Activated CD8-positive, alpha-beta memory T cell treated with anti-CD3 and anti-CD28 coated beads, Interleukin-2, amount 50 U/mL, for 24 hours (primary cell): ENCODE measurements around the gene ITPR2.
"Not testable (repeated sequence)": the region's sequence is repeated elsewhere in the genome, so short reads cannot be mapped to it uniquely, and the experiment has no call there.

Experiments used
- DNase-seq: peaks from one replicate; pipeline ENCODE4 v3.0.0-alpha.2; 2020; ENCODE audit errors: extremely low read depth

Gene ITPR2

DNA sequence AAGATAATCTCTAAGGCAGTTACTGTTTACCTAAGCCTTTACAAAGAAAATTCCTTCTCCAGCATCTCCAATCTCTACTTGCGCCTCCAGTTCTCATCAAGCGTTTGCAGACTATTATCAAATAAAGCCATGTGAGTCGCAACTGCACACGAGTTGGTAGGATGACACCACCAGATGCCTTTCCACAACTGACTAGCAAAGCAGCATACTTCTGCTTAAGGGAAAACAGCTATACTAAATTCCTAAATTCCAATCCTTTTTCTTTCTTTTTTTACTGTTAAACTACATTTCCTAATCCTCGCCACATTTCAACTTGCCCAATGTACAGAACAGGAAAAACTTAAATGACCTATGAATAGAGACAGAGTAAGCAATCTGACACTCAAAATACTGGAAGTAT is 166.7 kb downstream of the ITPR2 start:
- no peak for DNase-seq

DNA sequence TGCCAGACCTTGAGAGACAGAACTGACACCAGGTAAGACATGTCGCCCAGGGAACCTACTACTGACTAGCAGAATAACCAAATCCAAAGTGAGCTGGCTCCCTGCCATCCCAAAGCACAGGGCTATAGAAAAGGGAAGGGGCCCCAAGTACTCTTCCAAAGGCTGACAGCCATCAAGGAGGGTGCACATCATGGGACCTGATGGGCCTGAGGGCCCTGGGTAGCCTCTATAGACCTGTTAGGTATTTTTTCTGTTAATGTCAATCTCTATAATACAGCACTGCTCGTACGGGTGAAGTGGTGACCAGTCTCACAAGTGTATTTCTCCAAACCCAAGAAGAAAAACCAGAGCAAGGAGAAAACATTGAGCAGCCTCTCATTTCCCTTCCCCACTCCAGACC is 171.6 kb downstream of the ITPR2 start:
- no peak for DNase-seq

DNA sequence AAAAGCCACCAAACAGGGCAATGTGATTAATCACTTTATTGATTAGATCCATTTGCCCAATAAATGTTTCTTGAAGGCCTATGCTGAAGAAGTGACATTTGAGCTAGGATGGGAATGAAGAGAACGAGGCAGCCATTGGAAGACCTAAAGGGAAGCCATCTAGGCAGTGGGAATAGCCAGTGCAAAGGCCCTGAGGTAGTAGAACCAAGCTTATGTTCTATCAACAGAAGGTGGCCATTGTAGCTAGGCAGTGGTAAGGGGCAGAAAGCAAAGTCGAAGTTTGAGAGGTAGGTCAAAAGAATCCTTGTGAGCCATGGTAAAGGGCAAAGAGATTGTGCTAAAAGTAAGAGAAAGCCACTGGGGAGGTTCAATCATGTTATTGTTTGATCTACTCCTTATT is 173.1 kb downstream of the ITPR2 start:
- no peak for DNase-seq

DNA sequence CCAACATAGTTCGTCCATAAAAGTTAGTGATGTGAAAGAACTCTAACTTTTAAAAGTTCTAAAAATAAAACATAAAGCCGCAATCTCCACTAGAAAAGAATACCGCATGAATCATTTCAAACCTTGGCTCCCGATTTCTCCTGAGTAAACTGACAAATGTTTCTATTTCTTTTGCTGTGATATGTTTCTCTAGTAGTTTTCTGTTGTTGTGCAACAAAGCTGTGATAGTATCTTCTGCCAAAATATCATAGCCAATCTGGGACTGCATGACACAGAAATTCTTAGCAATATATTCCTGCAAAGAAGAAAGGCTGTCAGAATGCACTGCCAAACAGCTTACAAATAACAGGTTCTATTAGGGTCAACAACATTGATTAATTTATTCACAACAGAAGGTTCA is 174.0 kb downstream of the ITPR2 start:
- DNase-seq = no peak

DNA sequence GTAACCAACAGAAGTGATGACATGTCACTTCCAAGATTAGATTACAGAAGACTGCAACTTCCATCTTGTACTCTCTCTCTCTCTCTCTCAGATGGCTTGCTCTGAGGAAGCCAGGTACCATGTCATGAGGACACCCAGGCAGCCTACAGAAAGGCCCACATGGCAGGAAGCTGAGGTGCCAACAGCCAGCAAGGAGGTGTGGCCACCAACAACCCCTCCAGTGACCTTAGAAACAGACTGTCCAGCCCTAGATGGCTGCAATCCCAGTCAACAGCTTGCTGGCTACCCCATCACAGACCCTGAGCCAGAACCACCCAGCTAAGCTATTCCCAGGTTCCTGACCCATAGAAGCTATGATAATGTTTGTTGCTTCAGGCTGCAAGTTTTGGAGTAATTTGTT is 178.4 kb downstream of the ITPR2 start:
- DNase-seq = no peak

DNA sequence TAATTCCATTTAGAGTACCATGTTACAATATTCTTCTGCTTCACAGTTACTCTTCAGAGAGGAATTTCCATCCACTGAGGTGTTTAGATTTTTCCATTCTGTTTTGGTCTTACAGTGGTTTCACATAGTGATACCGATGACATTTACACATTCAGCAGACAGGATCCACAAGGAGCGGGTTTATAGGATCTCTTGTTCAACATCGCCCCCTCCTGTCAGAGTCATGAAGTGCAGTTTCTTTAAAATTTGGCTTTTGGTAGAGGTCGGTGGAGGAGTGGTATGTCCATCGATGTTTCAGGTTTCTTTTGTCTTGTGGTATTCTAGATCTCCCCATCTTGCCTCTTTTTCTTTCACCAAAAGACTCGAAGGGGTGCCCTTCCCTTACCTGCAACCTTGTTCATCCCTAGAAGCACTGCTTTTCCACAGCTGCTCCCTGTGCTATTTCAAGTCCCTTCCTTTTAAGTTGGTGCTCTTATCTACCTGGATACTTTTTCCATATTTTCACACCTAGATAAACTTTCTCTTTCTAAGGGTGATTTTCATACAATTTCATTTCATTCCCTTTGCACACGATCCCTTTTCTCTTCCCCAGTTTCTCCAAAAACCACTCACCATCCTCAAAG is 181.3 kb downstream of the ITPR2 start:
- DNase-seq = no peak

DNA sequence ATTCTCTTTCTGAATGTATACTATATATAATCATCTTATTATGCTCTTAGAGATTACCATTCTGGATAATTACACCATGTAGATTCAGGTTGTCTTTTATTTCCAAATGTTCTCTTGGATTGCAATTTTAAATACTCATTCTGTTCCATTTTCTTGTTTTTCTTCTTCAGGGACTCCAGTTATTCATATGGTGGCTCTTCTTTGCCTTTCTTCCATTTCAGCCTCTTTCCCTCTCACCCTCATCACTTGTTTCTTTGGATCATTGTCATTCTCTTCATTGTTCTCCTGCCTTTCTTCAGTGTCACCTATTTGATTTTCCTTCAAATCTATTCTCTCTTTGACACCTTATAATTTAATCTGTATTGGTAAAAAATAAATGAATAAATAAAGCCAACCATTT is 182.0 kb downstream of the ITPR2 start:
- DNase-seq = no peak

DNA sequence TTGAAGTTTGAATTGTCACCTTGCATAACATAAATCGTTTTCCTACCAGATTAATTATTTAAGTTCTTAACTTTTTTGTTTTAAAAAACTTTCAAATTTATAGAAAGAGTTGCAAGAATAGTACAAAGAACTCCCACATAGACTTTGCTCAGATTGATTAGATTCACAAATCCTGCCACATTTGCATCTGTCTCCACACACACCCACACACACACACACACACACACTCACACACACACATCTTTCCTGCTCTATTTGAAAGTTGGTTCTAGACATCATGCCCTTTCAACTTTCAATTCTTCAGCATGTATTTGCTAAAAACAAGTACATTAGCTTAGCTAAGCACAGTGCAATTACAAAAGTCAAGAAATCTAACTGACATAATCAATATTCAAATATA is 184.0 kb downstream of the ITPR2 start:
- no peak for DNase-seq

DNA sequence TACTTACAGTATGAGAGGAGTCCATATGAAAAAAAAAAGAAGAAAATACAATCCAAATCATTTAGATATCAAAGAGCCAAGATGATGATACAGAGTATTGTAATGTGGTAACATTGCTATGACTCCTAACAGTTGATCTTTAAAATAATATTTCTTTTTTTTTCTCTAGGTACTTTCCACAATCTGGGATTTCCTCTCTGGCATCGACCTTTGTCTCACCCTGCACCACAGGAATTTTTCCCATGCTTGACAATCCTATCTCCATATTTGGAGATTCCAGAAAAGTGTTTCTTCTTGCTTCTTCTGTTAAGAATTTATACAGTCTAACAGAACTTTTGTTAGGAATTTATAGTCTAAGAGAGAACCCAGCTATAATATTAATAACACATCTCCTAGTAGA is 184.4 kb downstream of the ITPR2 start:
- no peak for DNase-seq

DNA sequence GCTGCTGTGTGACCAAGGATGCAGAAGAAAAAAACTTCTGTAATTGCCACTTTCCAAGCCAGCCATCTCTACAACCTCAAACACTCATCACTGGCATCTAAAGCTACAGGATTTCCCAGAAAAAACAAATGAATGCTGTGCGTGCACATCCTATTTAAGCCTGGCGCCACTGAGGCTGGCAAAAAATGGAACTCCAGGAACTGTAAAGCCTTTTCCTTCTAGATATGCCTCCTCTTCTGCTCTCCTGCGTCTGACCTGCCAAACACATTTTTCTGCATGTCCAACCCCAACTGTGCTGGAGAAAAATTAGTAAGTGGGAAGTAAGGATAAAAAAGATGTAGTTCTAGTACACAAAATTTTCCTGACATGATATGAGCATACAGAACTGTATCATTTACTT is 184.9 kb downstream of the ITPR2 start:
- DNase-seq = no peak

DNA sequence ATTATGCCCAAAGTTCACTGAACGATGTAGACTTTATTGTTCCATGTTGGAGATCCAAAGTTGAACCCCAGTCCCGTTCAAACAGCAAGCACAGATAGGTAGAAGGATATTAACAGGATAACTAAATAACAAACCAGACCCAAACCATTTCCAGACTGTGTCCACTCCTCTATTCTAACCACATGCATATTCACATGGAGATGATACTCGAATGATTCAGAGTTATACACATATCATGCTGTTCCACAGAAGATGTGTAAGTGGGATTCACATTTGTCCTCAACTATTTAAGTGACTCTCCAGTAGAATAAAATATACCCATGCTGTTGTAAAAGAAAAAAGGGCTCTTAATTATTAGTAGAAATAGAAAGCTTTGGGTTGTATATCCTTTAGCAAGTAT is 185.9 kb downstream of the ITPR2 start:
- DNase-seq = no peak

DNA sequence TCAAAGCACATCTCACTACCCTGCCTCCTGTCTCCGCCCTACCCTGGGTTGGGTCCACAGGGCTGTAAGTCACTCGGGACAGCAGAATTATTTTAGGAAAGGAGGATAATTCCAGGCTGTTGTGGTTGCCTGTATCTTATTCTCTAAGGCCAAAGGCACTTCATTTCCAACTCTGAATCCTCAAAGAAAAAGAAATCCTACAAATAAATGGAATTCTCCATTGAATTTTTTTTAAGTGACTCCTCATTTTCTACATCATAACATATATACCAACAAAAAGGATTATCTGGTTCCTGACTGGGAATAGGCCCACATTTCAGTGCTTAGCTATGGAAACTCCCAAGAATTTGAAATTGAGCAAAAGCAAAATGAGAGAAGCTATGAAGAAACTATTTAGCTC is 186.4 kb downstream of the ITPR2 start:
- DNase-seq = no peak

DNA sequence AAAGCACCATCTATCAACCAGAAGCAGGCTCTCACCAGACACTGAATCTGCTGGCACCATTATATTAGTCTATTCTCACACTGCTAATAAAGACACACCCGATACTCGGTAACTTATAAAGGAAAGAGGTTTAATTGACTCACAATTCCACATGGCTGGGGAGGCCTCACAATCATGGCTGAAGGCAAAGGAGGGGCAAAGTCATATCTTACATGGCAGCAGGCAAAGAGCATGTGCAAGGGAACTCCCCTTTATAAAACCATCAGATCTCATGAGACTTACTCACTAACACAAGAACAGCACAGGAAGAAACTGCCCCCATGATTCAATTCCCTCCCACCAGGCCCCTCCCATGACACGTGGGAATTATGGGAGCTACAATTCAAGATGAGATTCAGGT is 188.6 kb downstream of the ITPR2 start:
- not testable (repeated sequence) for DNase-seq

DNA sequence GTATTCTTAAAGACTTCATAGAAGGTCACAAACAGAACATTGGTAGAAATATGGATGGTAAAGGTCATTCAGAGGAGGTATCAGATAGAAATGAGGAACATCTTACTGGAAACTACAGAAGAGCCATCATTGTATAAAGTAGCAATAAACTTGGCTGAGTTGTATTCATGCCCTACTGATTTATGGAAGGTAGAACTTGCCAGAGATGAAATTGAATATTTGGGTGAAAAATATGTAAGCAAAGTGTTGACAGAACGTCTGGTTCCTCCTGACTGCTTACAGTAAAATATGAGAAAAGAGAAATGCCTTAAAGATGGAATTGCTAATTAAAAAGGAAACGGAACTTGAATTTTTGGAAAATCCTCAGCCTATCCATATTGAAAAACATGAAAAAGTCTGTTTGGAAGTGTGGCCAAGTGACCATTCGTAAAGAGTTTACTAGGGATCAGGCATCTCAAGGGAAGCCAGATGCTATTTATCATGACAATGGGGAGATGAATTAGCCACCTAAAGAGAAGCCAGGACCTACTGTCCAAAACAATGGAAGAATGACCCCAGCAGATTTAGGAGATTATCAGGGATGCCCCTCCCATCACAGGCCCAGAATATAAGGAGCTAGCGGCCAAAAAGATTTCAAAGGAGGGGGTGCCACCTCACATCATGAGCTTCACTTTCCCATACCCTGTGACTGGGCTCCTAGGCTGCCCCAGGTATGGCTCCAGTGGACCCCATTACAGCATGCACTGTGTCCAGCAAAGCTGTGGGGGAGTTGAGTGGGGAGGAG is 189.3 kb downstream of the ITPR2 start:
- no peak for DNase-seq

DNA sequence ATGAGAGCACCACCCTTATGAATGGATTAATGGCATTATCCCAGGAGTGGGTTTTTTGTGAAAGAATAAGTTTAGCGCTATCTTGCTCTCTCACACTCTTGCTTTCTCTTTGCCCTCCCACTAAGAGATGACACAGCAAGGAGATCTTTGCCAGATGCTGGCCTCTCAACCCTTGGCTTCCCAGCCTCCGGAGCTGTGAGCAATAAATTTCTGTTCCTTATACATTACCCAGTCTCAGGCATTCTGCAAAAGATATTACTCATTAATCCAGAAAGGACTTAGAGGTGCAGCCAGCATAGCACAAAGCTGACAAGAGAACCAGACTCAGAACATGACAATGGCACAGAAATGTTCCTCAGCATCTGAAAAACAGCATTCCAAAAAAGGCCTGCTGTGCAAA is 190.6 kb downstream of the ITPR2 start:
- no peak for DNase-seq

DNA sequence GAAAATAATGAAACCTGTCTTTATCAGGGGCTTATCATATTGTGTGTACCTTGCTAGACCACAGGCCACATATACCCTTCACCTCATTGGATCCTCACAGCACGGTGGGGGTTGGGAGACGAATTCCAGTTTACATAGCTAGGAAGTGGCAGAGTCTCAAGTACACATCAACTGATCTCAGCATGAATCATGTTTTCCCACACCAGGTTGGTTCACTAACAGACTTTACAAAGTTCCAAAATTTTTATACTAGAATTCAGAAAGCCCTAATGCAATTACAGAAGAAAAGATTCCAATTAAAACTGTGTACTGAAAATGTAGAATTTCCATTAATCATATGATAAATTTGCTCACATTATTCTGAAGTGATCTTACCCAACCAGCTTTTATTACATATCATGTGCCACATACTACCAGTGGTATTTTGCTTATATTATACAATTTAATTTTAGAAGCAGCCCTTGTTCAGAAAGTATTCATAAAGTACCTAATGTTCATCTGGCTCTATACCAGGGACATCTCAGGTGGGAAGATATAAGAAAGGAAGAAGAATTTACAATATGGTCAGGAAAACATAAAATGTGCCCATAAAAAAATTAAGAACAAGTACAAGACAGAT is 196.2 kb downstream of the ITPR2 start:
- no peak for DNase-seq

DNA sequence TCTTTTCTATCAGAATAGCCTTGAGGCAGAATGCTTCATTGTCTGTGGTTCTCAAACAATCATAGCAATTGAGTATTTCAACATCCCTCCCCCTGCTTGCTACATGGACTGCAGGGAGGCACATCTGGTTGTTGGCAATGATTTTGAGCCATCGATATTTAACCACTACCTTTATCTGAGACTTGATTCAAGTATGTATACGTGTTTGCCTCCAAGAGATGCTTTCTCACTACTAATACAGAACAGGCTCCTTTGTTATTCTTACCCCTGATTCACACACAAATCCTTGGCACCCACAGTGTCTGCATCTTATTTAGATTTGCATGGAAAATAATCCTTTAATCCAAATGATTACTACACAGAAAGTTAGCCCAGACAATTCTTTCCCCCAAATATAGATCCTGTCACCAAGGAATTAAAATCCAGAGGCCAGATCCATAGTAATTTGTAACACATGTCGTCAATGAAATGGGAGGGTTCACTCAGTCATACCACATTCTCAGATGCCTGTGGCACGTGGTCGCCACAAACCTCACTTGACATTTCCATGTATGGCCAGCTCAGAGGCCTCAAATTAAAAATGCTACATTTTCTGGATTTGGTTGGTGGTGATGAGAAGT is 199.3 kb downstream of the ITPR2 start:
- DNase-seq = no peak

DNA sequence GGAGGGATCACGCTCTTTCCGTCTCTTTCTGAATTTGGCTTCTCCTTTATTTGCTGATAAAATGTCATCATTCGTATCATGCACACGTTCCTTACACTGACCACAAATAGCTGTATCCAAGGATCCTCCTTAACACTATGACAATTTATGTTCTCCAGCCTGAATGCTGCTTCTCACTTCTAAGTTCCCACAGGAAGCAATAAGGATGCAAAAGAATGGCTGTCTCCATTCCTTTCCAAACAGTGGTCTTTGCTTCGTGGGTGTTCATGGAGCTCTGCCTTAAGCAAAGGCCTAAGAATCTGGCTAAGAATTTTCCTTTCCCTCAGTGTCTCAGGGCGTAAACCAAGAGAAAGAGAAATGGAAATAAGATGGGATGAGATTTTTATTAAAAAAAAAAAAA is 200.2 kb downstream of the ITPR2 start:
- no peak for DNase-seq

DNA sequence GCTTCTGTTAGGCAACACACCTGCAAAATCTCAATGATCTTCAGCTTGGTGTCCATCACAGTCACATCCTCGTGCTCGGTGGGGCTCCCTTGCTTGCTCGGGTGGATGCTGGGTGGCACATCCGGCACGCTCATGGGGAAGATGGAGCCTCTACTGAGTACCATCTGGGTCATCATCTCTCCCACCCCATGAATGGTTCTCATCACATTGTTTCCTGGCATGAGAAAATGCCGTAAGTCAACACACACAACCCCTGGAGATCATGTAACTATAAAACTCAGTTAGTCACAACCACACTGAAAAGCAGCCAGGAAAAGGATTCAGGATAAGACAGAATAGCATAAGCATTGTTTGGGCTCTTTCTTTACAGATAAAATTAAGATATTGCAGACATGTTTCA is 201.1 kb downstream of the ITPR2 start:
- DNase-seq = no peak

DNA sequence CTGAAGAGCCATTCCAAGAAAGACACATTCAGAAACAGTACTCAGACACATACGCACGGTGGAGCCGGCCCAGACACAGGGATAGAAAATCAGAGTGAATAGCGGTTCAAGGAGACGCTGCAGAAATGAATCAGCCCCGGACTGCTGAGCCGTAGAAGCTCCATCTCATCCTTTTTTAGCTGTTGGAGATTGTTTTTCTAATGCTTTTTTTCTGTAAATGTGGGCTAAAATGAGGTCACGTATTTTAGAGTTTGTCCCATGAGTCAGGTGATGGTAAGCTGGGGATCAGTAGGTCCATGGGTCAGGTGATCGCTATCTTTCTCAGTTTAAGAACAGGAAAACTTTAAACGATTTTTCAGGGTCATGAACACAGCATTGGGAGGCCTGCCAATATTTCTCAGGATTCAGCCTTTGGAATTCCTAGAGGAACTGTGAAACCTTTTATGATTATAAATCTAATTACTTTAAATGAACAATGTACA is 202.4 kb downstream of the ITPR2 start:
- DNase-seq = no peak

DNA sequence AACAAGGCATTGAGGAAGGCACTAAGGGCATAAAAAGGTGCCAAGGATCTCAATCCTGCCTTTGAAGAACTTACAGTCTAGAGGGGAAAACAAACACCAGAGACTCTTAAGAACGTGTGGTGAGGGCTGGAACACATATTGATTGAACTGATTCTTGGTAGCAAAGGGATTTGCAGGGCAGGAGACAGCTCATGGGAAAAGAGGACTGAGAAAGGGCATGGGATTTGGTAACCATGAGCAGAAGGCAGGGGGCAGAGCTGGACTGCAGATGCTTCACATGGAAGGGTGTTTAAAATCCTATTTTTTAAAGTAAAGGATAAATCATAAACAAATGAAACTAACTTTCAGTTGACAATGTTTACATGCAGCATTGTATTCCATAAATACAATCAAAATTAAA is 203.1 kb downstream of the ITPR2 start:
- DNase-seq = no peak

DNA sequence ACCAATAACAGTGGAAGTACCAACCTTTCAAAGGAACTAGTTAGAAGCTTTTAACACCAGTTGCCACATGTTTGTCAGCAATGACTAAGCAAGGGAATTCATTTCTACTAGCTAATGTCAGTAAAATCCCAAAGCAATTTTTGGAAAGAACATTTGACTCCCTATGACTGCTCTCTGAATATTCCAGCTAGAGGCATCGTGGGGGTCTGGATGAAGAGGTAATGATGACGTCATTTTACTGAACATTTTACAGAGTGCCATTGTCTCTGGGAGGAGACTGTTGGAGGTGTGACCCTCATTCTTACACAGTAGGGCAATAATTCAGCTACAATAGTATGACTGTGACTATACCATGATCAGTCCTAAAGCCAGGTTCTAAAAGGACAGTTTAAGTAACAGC is 204.8 kb downstream of the ITPR2 start:
- DNase-seq = no peak

DNA sequence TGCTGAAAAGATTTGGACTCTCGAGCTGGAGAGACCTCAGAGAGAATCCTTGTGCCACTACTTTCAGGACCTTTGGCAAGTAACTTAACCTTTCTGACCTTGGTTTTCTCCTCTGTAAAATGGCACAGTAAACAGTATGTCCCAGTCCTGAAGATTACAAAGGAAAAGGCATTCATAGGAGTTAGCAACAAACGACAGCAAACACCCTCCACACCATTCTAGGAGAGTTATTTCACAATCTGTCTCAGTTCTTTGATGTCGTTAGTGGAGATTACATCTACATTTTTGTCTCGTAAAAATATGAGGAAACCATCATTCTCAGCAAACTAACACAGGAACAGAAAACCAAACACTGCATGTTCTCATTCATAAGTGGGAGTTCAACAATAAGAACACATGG is 205.7 kb downstream of the ITPR2 start:
- DNase-seq = no peak
